Measurements from ENCODE around the gene CXCR5.

CXCR5 gene

DNA sequence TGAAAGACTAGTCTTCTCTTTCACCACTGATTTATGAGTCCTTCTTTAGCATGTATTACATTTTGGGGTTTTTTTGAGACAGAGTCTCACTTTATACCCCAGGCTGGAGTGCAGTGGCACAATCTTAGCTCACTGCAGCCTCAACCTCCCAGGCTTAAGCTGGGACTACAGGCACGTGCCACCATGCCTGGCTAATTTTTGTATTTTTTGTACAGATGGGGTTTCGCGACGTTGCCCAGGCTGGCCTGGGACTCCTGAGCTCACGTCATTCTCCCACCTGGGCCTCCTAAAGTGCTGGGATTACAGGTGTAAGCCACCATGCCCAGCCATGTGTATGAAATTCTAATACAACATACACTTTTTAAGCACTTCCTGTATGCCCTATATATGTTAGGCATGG is 26.3 kb upstream of the CXCR5 start:
- no peaks in the 10 kb centered on the region for H3K36me3 Mint-ChIP-seq (ENCODE audit: low read depth)
- no peak overlapping the region for H3K4me3 Mint-ChIP-seq
- no peaks in the 10 kb centered on the region for H3K9me3 Mint-ChIP-seq
- H3K4me1 Mint-ChIP-seq (ENCODE audit: low read depth), result peaks cover 31% of the 10 kb centered on the region
- H3K27me3 Mint-ChIP-seq, result no peaks in the 10 kb centered on the region
- no peak overlapping the region for H3K27ac Mint-ChIP-seq

DNA sequence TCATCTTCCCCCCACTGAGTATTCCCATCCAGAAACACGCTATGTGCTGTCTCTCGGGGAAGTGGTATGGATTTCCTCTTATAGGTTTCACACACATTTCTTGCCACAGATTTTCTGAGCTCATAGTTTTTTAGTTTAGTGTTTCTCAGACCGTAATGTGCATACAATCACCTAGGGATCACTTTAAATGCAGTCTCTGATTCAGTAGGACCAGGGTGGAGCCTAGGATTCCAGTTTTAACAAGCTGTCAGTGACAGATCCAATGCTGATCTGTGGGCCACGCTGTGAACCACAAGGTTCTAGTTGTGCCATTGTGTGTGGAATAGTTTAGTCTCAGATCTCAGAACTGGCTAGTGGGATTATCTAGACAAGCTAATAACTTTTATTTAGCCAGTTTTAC is 23.7 kb upstream of the CXCR5 start:
- H3K27me3 Mint-ChIP-seq, result no peaks in the 10 kb centered on the region
- H3K9me3 Mint-ChIP-seq, result no peaks in the 10 kb centered on the region
- H3K4me3 Mint-ChIP-seq, result no peak overlapping the region
- no peaks in the 10 kb centered on the region for H3K36me3 Mint-ChIP-seq (ENCODE audit: low read depth)
- H3K27ac Mint-ChIP-seq, result peak overlapping the region; percentile 55
- H3K4me1 Mint-ChIP-seq (ENCODE audit: low read depth), result peaks cover 29% of the 10 kb centered on the region

DNA sequence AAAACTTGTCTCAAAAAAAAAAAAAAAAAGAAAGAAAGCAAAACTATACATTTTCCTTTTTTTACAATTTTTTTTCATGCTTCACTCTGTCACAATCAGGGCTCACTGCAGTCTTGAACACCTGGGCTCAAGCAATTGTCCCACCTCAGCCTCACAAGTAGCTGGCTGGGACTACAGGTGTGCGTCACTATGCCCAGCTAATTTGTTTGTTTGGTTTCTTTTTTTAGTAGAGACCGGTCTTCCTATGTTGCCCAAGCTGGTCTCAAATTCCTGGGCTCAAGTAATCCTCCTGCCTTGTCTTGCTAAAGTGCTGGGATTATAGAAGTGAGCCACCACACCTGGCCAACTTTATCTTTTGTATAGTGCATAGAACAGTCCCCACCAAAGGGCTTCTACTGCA is 15.0 kb upstream of the CXCR5 start:
- peaks cover 37% of the 10 kb centered on the region for H3K4me1 Mint-ChIP-seq (ENCODE audit: low read depth)
- H3K36me3 Mint-ChIP-seq (ENCODE audit: low read depth), result no peaks in the 10 kb centered on the region
- no peak overlapping the region for H3K4me3 Mint-ChIP-seq
- no peaks in the 10 kb centered on the region for H3K9me3 Mint-ChIP-seq
- no peaks in the 10 kb centered on the region for H3K27me3 Mint-ChIP-seq
- no peak overlapping the region for H3K27ac Mint-ChIP-seq

DNA sequence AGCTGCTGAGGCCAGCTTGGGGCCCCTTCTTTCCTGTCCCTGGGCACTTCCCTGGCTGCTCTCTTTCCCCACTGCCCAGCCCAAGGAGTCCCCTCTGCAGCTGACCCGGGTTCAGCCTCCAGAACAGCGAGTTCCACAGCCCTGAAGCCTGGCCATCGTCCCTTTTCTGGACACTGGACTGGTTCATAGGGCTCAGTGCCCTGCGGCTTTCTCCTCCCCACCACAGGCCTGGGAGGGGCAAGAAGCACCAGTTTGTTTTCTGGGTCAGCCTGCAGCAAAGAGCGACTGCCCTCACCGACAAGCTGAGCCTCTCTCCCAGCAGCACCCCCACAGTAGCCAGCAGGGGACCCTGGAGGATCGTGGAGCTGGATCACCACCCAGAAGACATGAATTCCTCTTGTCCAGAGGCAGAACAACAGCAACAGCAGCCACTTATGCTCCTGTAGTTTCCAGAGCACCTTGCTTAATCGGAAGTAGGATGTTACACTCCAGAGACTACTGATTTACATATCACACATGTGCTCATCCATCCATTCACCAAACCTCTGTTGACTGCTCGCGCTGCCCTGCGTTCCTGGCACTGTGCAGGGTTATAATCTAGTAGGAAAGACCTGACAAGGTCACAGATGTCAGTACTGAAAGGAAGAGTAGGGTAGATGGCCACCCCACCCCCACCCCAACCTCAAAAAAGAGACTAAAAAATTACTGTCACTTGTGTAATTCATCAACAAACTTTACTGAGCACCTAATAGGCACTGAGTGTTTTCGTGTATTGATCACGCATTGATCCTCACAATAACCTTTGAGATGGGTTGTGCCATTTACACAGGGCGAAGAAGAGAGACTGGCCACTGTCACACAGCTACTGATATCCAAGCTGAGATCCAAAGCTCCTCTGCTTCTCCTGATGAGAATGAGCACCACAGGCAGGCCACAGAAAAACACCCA is 13.0 kb upstream of the CXCR5 start:
- Mint-ChIP-seq H3K4me3 (peak overlapping the region; percentile 69), H3K27me3 (no peaks in the 10 kb centered on the region), H3K27ac (peak overlapping the region; percentile 84), H3K4me1 (ENCODE audit: low read depth) (peaks cover 57% of the 10 kb centered on the region), H3K36me3 (ENCODE audit: low read depth) (no peaks in the 10 kb centered on the region), H3K9me3 (no peaks in the 10 kb centered on the region)

DNA sequence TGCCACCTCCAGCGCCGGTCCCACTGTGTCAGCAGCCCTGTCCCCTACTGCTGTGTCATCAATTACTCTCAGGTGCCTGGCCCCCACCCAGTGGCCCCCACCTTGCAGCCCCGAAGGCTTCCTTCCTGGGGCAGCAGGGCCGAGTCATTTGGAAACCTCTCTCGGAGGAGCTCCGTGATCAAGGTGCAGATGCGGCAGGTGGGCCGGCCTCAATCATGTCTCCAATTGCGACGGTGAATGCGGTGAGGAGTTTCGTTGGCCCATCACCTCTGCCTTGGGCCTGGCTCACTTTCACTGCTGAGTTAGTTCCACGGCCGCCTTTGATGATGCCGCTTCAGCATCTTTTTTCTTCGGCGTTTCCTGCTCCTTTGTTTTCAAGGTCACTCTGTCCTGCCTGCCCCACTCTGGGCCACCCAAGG is 11.3 kb upstream of the CXCR5 start:
- no peaks in the 10 kb centered on the region for H3K27me3 Mint-ChIP-seq
- peak overlapping the region; percentile 17 for H3K4me3 Mint-ChIP-seq
- peaks cover 75% of the 10 kb centered on the region for H3K4me1 Mint-ChIP-seq (ENCODE audit: low read depth)
- no peaks in the 10 kb centered on the region for H3K36me3 Mint-ChIP-seq (ENCODE audit: low read depth)
- no peaks in the 10 kb centered on the region for H3K9me3 Mint-ChIP-seq
- H3K27ac Mint-ChIP-seq, result peak overlapping the region; percentile 43

DNA sequence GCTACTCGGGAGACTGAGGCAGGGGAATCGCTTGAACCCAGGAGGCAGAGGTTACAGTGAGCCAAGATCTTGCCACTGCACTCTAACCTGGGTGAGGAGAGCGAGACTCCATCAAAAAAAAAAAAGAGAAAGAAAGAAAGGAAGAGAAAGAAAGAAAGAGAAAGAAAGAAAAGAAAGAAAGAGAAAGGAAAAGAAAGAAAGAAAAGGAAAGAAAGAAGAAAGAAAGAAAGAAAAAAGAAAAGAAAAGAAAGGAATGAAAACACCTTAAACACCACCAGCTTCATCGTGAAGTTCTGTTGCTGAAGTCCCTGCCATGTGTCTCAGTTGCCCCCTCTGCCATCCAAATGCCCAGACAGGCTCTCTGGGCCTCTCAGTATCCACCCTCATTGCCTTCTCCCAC is 9.9 kb upstream of the CXCR5 start:
- H3K4me3 Mint-ChIP-seq, result no peak overlapping the region
- H3K4me1 Mint-ChIP-seq (ENCODE audit: low read depth), result peaks cover 84% of the 10 kb centered on the region
- no peaks in the 10 kb centered on the region for H3K36me3 Mint-ChIP-seq (ENCODE audit: low read depth)
- no peaks in the 10 kb centered on the region for H3K9me3 Mint-ChIP-seq
- H3K27ac Mint-ChIP-seq, result peak overlapping the region; percentile 64
- no peaks in the 10 kb centered on the region for H3K27me3 Mint-ChIP-seq

DNA sequence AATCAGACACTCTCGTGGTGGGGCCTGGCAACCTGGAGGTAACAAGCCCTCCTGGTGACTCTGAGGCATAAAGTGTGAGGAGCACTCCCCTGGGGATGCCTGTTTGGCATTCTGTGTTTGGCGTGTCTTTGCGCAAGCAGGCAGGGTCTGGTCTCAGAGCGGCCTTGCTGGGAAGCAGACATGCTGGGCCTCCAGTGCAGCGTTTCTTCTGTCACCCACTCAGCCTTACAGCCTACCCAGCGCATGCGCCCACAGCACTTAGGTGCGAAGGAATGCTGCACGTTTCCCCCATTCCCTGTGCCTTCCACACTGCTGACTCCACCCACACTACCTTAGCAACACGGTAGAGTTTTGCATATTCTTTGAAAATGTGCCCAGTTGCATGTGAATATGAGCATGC is 7.4 kb upstream of the CXCR5 start:
- Mint-ChIP-seq H3K27ac (peak overlapping the region; percentile 92), H3K9me3 (no peaks in the 10 kb centered on the region), H3K4me1 (ENCODE audit: low read depth) (peaks cover 87% of the 10 kb centered on the region), H3K4me3 (peak overlapping the region; percentile 60), H3K36me3 (ENCODE audit: low read depth) (no peaks in the 10 kb centered on the region), H3K27me3 (no peaks in the 10 kb centered on the region)

DNA sequence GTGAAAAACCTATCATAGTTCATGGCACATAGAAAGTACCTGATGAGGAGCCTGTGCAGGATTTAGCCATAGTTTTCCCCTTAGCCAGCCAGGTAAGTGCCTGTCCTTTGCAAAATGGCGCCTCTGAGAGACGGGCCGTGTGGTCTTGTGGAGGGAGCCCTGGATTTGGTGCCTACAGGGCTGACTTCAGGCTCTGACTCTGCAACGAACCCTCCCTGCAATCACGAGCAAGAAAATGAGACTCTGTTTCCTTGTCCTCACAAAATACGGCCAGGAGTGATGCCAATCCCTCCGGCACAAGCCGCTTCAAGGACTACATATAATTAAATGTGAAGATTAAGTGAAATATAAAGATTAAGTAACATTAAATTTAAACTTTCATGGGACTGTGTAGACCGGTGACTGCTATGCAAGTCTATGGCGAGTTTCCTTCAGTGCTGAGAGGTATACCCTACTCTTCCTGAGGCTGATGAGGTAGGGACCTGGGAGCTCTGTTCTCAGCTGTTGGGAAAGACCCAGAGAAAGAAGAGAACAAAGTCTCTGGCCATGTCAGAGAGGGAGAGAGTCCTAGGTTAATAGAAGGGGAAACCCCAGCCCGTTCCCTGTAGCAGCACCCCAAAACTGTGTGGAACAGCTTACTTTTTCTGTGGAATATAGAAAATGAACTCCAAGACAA is 6.1 kb upstream of the CXCR5 start:
- Mint-ChIP-seq H3K27me3 (no peaks in the 10 kb centered on the region), H3K36me3 (ENCODE audit: low read depth) (no peaks in the 10 kb centered on the region), H3K27ac (peak overlapping the region; percentile 92), H3K4me1 (ENCODE audit: low read depth) (peaks cover 93% of the 10 kb centered on the region), H3K9me3 (no peaks in the 10 kb centered on the region), H3K4me3 (peak overlapping the region; percentile 27)

DNA sequence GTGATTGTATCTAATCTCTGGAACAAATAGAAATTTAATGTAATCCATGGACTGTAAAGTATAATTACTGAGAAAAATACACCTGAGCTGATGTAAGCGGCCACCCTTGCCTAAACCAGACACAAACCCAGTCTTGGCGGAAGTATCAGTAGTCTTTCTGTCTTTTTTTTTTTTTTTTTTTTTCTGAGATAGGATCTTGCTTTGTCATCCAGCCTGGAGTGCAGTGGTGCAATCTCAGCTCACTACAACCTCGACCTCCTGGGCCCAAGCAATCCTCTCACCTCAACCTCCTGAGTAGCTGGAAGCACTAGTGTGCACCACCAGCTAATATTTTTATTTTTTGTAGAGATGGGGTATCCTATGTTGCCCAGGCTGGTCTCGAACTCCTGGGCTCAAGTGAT is 5.5 kb upstream of the CXCR5 start:
- H3K27ac Mint-ChIP-seq, result peak overlapping the region; percentile 92
- H3K27me3 Mint-ChIP-seq, result no peaks in the 10 kb centered on the region
- no peaks in the 10 kb centered on the region for H3K9me3 Mint-ChIP-seq
- peak overlapping the region; percentile 27 for H3K4me3 Mint-ChIP-seq
- peaks cover 94% of the 10 kb centered on the region for H3K4me1 Mint-ChIP-seq (ENCODE audit: low read depth)
- H3K36me3 Mint-ChIP-seq (ENCODE audit: low read depth), result no peaks in the 10 kb centered on the region

DNA sequence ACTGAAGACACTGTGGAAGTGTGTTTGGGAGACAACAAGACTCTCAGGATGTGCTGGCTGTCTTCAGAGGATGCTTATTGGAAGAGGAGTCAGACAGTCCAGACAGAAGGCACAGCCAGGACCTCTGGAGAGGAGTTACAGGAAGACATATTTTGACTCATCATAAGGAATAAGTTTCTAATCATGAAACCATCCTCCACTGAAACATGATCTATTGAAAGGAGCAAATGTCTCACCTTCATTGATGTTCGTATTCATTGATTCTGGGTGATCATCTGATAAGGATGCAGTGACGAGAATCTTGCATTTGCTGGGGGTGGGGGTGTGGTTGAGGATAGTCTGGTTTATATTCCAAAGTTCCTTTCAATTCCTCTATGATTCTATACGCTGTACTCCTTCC is 2.5 kb upstream of the CXCR5 start:
- H3K4me1 Mint-ChIP-seq (ENCODE audit: low read depth), result peaks cover 92% of the 10 kb centered on the region
- peak overlapping the region; percentile 51 for H3K4me3 Mint-ChIP-seq
- H3K27ac Mint-ChIP-seq, result peak overlapping the region; percentile 85
- no peaks in the 10 kb centered on the region for H3K27me3 Mint-ChIP-seq
- H3K36me3 Mint-ChIP-seq (ENCODE audit: low read depth), result no peaks in the 10 kb centered on the region
- H3K9me3 Mint-ChIP-seq, result no peaks in the 10 kb centered on the region

DNA sequence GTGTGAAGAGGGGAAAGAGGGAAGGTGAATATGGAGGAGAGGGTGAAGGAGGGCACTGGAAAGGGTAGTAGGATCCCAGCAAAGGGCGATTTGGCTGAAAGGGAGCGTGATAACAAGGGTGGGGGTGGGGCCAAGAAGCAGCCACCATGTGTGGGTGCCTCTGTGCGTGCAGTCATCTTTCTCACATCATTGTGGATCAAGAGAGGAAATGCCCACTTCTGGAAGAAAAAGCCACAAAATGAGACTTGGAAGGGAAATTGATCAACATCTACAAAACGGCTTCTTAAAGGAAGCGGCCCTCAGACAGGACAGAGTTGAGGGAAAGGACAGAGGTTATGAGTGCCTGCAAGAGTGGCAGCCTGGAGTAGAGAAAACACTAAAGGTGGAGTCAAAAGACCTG is 1.2 kb upstream of the CXCR5 start:
- Mint-ChIP-seq H3K27ac (peak overlapping the region; percentile 93), H3K36me3 (ENCODE audit: low read depth) (peaks cover 3% of the 10 kb centered on the region), H3K27me3 (no peaks in the 10 kb centered on the region), H3K4me3 (peak overlapping the region; percentile 77), H3K9me3 (no peaks in the 10 kb centered on the region), H3K4me1 (ENCODE audit: low read depth) (peaks cover 90% of the 10 kb centered on the region)

DNA sequence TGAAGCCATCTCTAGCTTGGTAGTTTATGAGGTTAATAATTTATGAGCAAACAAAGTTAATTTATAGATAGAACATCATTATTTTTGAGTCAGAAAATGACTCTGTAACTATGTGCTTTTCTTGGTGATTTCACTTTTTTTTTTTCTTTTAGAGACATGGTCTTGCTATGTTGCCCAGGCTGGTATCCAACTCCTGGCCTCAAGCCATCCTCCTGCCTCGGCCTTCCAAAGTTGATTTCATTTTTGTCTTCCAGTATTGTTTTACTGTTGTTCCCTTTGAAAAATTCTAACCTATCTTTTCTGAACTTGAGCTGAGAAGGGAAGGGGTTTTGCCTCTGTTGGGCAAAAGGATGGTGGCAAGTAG is 706 bp upstream of the CXCR5 start:
- Mint-ChIP-seq H3K4me1 (ENCODE audit: low read depth) (peaks cover 90% of the 10 kb centered on the region), H3K27me3 (no peaks in the 10 kb centered on the region), H3K36me3 (ENCODE audit: low read depth) (peaks cover 3% of the 10 kb centered on the region), H3K9me3 (no peaks in the 10 kb centered on the region), H3K27ac (peak overlapping the region; percentile 93), H3K4me3 (peak overlapping the region; percentile 77)

DNA sequence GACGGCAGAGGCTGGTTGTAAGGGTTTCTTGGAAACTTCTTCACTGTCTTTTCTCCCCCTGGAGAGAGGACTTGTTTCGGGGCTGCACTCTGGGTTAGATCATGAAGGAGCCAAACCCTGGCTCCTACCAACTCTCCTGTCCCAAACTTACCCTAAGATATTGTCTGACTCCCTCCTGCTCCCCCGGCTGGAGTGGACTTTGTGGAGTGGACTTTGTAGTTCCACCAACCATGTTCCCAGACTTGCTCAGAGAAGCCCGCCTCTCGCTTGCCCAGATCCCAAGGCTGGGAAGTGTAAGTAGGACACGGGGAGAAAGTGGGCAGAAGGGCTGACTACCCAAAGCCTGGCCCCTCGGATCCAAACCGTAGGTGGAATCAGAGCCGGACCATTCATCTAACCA is 1.2 kb downstream of the CXCR5 start:
- H3K4me1 Mint-ChIP-seq (ENCODE audit: low read depth), result peaks cover 91% of the 10 kb centered on the region
- H3K36me3 Mint-ChIP-seq (ENCODE audit: low read depth), result peaks cover 3% of the 10 kb centered on the region
- peak overlapping the region; percentile 93 for H3K27ac Mint-ChIP-seq
- H3K4me3 Mint-ChIP-seq, result peak overlapping the region; percentile 77
- H3K27me3 Mint-ChIP-seq, result no peaks in the 10 kb centered on the region
- no peaks in the 10 kb centered on the region for H3K9me3 Mint-ChIP-seq

DNA sequence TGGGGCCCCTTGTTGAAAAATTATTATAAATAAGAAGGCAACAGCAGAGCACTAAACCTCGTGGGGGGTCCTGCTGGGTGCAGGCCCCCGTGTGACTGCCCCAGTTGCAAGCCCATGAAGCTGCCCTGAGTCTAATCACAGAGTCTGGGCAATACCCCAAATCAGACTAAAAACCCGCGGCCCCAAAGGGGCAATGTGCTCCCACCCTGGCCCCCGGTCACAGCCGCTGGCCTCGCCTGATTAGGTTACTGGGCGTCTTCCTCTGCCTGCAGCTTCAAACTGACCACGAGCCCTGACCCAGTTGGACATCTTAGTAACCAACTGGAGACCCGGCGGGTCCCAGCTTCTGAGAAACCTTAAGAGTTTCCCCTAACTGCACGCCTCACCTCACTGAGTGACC is 1.6 kb downstream of the CXCR5 start:
- Mint-ChIP-seq H3K4me1 (ENCODE audit: low read depth) (peaks cover 92% of the 10 kb centered on the region), H3K36me3 (ENCODE audit: low read depth) (peaks cover 6% of the 10 kb centered on the region), H3K4me3 (peak overlapping the region; percentile 77), H3K27me3 (no peaks in the 10 kb centered on the region), H3K9me3 (no peaks in the 10 kb centered on the region), H3K27ac (peak overlapping the region; percentile 61)

DNA sequence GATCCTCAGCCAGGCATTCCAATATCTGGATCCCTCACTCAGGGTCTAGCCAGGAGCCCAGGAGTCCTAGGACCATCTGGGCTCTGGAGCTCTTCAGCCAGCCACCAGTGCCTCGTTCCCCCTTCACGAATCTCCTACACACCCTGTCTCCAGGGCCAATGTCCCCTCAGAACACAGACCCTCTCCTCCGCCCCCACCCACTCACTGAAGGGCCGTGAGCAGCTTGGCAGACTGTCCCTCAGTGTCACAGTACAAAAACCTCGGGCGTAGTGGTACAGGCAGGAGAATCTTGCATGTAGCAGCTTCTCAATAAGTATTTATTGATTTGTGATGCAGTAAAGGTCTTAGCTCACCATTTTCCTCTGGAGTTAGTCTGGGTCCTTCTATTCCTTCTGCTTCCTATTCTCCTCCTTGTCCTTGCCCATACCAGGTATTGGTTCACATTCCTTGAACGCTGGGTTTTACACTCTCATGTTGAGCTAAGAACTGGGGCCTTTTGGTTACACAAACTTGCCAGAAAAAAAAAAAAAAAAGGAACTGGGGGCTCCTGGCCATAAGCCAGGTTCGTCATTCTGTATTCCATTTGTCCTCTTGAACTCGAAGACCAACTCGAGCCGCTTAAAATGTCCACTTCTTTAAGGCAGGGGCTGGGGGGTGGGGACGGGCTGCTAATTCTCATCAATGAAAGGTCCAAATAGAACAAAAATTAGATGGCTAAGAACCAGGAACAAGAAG is 2.3 kb downstream of the CXCR5 start:
- Mint-ChIP-seq H3K4me3 (peak overlapping the region; percentile 77), H3K9me3 (no peaks in the 10 kb centered on the region)

More for the DNA sequence above, 2.3 kb downstream of the CXCR5 start:
- H3K27ac Mint-ChIP-seq, result peak overlapping the region; percentile 61
- peaks cover 8% of the 10 kb centered on the region for H3K36me3 Mint-ChIP-seq (ENCODE audit: low read depth)
- no peaks in the 10 kb centered on the region for H3K27me3 Mint-ChIP-seq
- H3K4me1 Mint-ChIP-seq (ENCODE audit: low read depth), result peaks cover 91% of the 10 kb centered on the region
